GM23248 (cell line): ENCODE results near the gene GDPD3. TPM values are rescaled to one million over a fixed set of nuclear protein-coding genes. Genes with fewer than 3 reads are reported as not detected.

Experiments used
- DNase-seq: peaks from one replicate; pipeline ENCODE4 v3.0.0-alpha.2; 2015
- H2AFZ ChIP-seq: fragments of 200-600 bp; sonication (generic); 2 replicates; pipeline ENCODE4 v1.6.1; 2016; ENCODE audit warnings: antibody characterized with exemption
- H3F3A ChIP-seq: fragments of 200-600 bp; sonication (generic); 2 replicates; pipeline ENCODE4 v1.6.1; 2016; ENCODE audit warnings: mild to moderate bottlenecking, antibody characterized with exemption, mixed run types; ENCODE audit not compliant: insufficient read depth
- H3K27ac ChIP-seq: fragments of 200-600 bp; sonication (generic); 2 replicates; pipeline ENCODE4 v1.5.1; 2016; ENCODE audit warnings: mild to moderate bottlenecking
- H3K27me3 ChIP-seq: fragments of 200-600 bp; sonication (generic); replicated peaks from 2 replicates; pipeline ENCODE4 v1.6.1; 2016; ENCODE audit warnings: mild to moderate bottlenecking; ENCODE audit not compliant: insufficient read depth
- H3K36me3 ChIP-seq: fragments of 200-600 bp; sonication (generic); 2 replicates; pipeline ENCODE4 v1.6.1; 2016; ENCODE audit warnings: low read depth, mild to moderate bottlenecking
- H3K4me1 ChIP-seq: fragments of 200-600 bp; sonication (generic); 2 replicates; pipeline ENCODE4 v1.6.1; 2016; ENCODE audit warnings: mild to moderate bottlenecking; ENCODE audit not compliant: insufficient read depth
- H3K4me2 ChIP-seq: fragments of 200-600 bp; sonication (generic); one replicate; pipeline ENCODE4 v1.6.1; 2016; ENCODE audit warnings: mild to moderate bottlenecking; ENCODE audit not compliant: unreplicated experiment
- H3K4me3 ChIP-seq: fragments of 200-600 bp; sonication (generic); 2 replicates; pipeline ENCODE4 v1.5.1; 2016; ENCODE audit warnings: mild to moderate bottlenecking
- H3K79me2 ChIP-seq: fragments of 200-600 bp; sonication (generic); 2 replicates; pipeline ENCODE4 v1.6.1; 2016; ENCODE audit warnings: mild to moderate bottlenecking; ENCODE audit not compliant: insufficient read depth
- H3K9ac ChIP-seq: fragments of 200-600 bp; sonication (generic); 2 replicates; pipeline ENCODE4 v1.6.1; 2016; ENCODE audit warnings: mild to moderate bottlenecking
- H3K9me2 ChIP-seq: fragments of 200-600 bp; sonication (generic); 2 replicates; pipeline ENCODE4 v1.6.1; 2016; ENCODE audit warnings: mixed run types, mild to moderate bottlenecking, moderate library complexity; ENCODE audit not compliant: insufficient read depth
- H3K9me3 ChIP-seq: fragments of 200-600 bp; sonication (generic); one replicate; pipeline ENCODE4 v1.6.1; 2017; ENCODE audit warnings: low read depth
- H4K20me1 ChIP-seq: fragments of 200-600 bp; sonication (generic); 2 replicates; pipeline ENCODE4 v1.6.0; 2016; ENCODE audit not compliant: insufficient read depth
- EZH2 ChIP-seq: fragments of 200-600 bp; sonication (generic); IDR thresholded peaks from 2 replicates; pipeline ENCODE4 v1.6.1; 2018; ENCODE audit warnings: antibody characterized with exemption, mild to moderate bottlenecking; ENCODE audit not compliant: insufficient read depth, poor library complexity, severe bottlenecking
- EZH2phosphoT487 ChIP-seq: fragments of 200-600 bp; sonication (generic); IDR thresholded peaks from 2 replicates; pipeline ENCODE4 v1.6.1; 2018; ENCODE audit warnings: antibody characterized with exemption, moderate library complexity, mild to moderate bottlenecking, low read depth; ENCODE audit not compliant: insufficient read depth
- WGBS, 2 experiments: methylation state at CpG; one replicate each; pipeline ENCODE4 v1.1.6; 2015 to 2017; ENCODE audit warnings: low lambda C conversion rate in 2 of 2, low coverage in 1 of 2; ENCODE audit errors: missing lambda C conversion rate in 2 of 2; 5-methylcytosine and 5-hydroxymethylcytosine counted together
- in situ Hi-C: fragments of 300-500 bp; cut with MboI; formaldehyde crosslinking; loops from 2 replicates; pipeline ENCODE4 v1.15.0; 2020
- polyA plus RNA-seq: library from polyadenylated mRNA; unstranded; fragments of >200 nt; fragmentation: Nextera tagmentation; extraction: Ambion mirVana; gene quantifications from 2 replicates; pipeline ENCODE4 v1.2.1, GENCODE V29; 2016
- total RNA-seq: library from RNA; depleted of rRNA; stranded (reverse); fragments of >200 nt; shearing (Covaris generic); gene quantifications from 2 replicates; pipeline ENCODE4 v1.2.3, GENCODE V29; 2014

The GDPD3 gene
- total and polyA plus RNA-seq, 2 experiments from 2014 or later, result 0.22 to 1.2 TPM

DNA sequence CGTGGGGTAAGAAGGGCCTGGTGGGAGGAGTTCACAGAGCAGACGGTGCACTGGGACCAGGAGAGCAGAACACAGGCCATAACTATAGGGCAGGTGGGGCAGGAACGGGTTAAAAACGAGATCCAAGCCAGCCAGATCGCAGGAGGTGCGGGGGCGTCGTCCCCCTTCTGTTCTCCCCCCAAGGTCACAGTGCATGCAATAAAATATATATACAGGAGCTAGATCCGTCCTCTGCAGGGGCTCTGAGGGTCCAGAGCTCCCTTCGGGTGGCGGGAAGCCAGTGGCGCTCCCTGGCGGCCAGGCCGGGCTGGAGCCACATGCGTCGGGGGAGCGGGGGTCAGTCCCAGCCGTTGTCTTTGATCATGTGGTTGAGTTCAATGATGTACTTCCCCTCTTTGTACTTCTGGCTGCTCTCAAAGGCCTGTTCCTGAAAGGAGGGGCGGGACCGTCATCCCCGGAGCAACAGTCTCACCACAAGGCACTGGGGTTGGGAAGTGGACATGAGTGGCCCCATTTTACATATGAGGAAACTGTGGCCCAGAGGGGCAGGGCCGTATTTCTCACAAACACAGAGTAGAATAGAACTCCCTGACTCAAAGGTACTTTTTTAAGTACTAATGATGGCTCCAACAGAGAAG is 20.8 kb downstream of the GDPD3 start:
- H3K9me3 ChIP-seq, result no peaks in the 10 kb centered on the region
- H4K20me1 ChIP-seq, result no peaks in the 10 kb centered on the region
- peak overlapping the region; percentile 68 for H3K4me2 ChIP-seq
- no peaks in the 10 kb centered on the region for H3K27me3 ChIP-seq
- H3K27ac ChIP-seq, result peak overlapping the region; percentile 54
- H3K79me2 ChIP-seq, result peaks cover 21% of the 10 kb centered on the region
- H3K4me1 ChIP-seq, result peaks cover 18% of the 10 kb centered on the region
- in situ Hi-C loops, result no loop called here
- peak overlapping the region; percentile 65 for H3K4me3 ChIP-seq
- peaks cover 10% of the 10 kb centered on the region for H3K36me3 ChIP-seq
- H3F3A ChIP-seq, result peaks cover 49% of the 10 kb centered on the region
- TF ChIP-seq EZH2phosphoT487 (no peak), EZH2 (no peak)
- H3K9me2 ChIP-seq, result no peaks in the 10 kb centered on the region
- H3K9ac ChIP-seq, result peak overlapping the region; percentile 54
- WGBS, 2 experiments, result 9 to 17% methylated on average over 19 to 22 of the region's 22 CpGs
- H2AFZ ChIP-seq, result peak overlapping the region; percentile 63
- peak; percentile 79 for DNase-seq

DNA sequence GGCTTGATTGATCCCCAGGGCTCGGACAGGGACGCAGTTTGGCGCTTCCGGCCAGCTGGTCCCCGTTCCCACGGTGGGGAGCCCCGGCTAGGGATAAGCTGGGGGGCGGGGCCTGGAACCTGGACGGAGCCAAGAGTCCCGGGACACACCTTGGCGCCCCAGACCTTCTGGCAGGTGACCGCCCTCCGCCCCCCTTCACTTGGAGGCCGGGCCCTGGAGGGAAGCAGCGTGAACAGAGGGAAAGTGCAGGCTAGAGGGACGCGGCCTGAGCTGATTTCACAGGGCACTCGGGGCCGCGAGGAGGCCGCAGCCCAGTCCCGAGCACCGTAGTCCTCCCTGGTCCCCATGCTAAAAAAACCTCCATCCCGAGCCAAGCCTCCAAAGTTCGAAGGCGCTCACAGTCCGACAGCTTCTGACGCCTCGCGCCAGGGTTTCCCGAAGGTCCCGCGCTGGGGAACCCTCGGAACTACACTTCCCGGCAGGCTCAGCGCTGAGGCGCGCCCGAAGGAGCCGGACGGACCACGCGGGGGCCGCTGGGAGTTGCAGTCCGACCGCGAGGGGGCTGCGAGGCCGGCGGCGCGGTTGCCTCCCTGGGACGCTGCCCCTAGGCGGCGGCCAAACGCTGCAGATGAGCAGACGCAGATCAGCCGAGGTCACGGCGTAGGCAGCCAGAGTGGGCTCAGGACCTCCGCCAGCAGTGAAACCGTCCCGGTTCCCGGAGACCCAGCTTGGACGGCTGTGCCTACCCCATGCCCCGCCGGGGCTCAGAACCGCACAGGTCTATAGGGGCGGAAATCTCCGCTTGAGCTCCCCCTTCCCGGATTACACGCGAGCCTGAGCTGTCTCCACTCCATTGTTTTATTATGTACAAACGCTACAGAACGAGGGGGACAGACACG is 21.6 kb downstream of the GDPD3 start, which contains the start of gene TBX6:
Gene TBX6, minus strand, starts transcription at position 451 of the 899 bp plus-strand sequence. CDS start 731 bp downstream, outside the sequence.
- no peaks in the 10 kb centered on the region for H3K27me3 ChIP-seq
- no peak for TF ChIP-seq EZH2
- TF ChIP-seq EZH2phosphoT487, result no peak
- H3K79me2 ChIP-seq, result peaks cover 21% of the 10 kb centered on the region
- H3K4me1 ChIP-seq, result peaks cover 18% of the 10 kb centered on the region
- H3K9me3 ChIP-seq, result no peaks in the 10 kb centered on the region
- H2AFZ ChIP-seq, result peak within 1 kb of the TSS; percentile 63
- in situ Hi-C loops, result no loop called here
- H3K9me2 ChIP-seq, result no peaks in the 10 kb centered on the region
- no peaks in the 10 kb centered on the region for H4K20me1 ChIP-seq
- 3 to 5% methylated on average over 63 to 72 of the region's 76 CpGs for WGBS, 2 experiments
- peaks cover 10% of the 10 kb centered on the region for H3K36me3 ChIP-seq
- H3K4me3 ChIP-seq, result peak within 1 kb of the TSS; percentile 65
- H3F3A ChIP-seq, result peaks cover 55% of the 10 kb centered on the region
- peak within 1 kb of the TSS; percentile 58 for H3K9ac ChIP-seq
- peak within 1 kb of the TSS; percentile 68 for H3K4me2 ChIP-seq
- peak; percentile 98 for DNase-seq
- peak within 1 kb of the TSS; percentile 54 for H3K27ac ChIP-seq

DNA sequence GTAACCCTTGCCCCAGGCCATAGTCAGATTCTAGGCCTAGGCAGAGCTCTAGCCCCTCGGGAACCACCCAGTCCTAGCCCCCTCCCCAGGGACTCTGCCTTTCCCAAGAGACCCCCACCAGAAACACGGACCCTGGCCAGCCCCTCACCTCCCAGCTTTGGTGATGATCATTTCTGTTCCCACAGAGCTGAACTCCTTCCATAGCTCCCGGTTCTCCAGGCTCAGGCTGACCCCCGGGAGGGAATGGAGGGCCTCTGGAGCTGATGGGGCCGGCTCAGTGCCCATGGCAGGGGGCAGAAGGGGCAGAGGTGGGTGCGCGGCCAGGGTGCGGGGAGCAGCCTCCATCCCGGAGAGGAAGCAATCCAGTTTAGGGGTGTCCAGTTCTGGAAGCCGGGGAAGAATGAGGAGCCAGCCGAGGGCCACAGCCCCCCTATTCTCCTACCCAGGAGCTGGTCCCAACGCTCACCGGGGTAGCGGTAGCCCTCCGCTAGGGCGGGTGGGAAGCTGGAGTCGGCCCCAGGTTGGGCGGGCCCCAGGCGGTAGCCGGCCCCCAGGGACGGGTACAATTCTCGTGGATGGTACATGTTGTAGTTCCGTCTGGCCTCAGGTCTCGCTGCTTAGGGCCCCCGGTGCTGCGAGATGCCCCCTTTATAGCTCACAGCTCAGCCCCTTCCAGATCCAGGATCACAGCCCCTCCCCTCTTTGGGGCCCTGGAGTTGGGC is 22.6 kb downstream of the GDPD3 start:
- Histone ChIP-seq H3K9me3 (no peaks in the 10 kb centered on the region), H3K9ac (peak overlapping the region; percentile 58), H3K4me3 (no peak overlapping the region), H4K20me1 (no peaks in the 10 kb centered on the region), H3K9me2 (no peaks in the 10 kb centered on the region), H3K27ac (0 out of 2 replicates have a peak overlapping the region, but pooled peaks have one; percentile 18), H3K36me3 (peaks cover 10% of the 10 kb centered on the region), H2AFZ (peak overlapping the region; percentile 58; the same call in 1 of the 2 replicates), H3K27me3 (no peaks in the 10 kb centered on the region), H3F3A (peaks cover 55% of the 10 kb centered on the region), H3K4me1 (peaks cover 18% of the 10 kb centered on the region), H3K4me2 (no peak overlapping the region), H3K79me2 (peaks cover 21% of the 10 kb centered on the region)
- WGBS, 2 experiments, result 68 to 72% methylated on average over 16 to 26 of the region's 26 CpGs
- TF ChIP-seq EZH2 (no peak), EZH2phosphoT487 (no peak)
- in situ Hi-C loops, result no loop called here
- DNase-seq, result no peak
